SK-N-MC (cell line): ENCODE results near the gene NCF4.

Experiments used
- DNase-seq: peaks from one replicate; pipeline ENCODE4 v3.0.0-alpha.2; 2011; ENCODE audit warnings: low read depth, low spot score
- H3K27ac ChIP-seq: fragments of 200-600 bp; sonication (generic); 2 replicates; pipeline ENCODE4 v1.5.1; 2016; ENCODE audit warnings: mixed run types
- H3K36me3 ChIP-seq: fragments of 200-600 bp; sonication (generic); 2 replicates; pipeline ENCODE4 v1.6.1; 2017; ENCODE audit warnings: antibody characterized with exemption, low read length, mixed read lengths; ENCODE audit not compliant: insufficient read depth
- H3K4me3 ChIP-seq: fragments of 200-600 bp; sonication (generic); 2 replicates; pipeline ENCODE4 v1.5.1; 2016
- H3K9ac ChIP-seq: fragments of 200-600 bp; sonication (generic); 2 replicates; pipeline ENCODE4 v1.8.0; 2017; ENCODE audit warnings: mixed run types, mixed read lengths; ENCODE audit not compliant: insufficient read length
- H3K9me3 ChIP-seq: fragments of 200-600 bp; sonication (generic); 2 replicates; pipeline ENCODE4 v1.6.1; 2017; ENCODE audit warnings: low read depth, mild to moderate bottlenecking, antibody characterized with exemption, low read length, moderate library complexity, mixed read lengths
- EZH2 ChIP-seq: fragments of 200-600 bp; sonication (generic); IDR thresholded peaks from one replicate; pipeline ENCODE4 v1.6.1; 2017; ENCODE audit warnings: antibody characterized with exemption
- FOXP2 ChIP-seq: optimal IDR thresholded peaks from 2 replicates; pipeline ENCODE3; 2011; ENCODE audit warnings: mild to moderate bottlenecking, moderate library complexity; ENCODE audit not compliant: insufficient read depth; ENCODE audit errors: extremely low read length, control extremely low read depth
- POLR2AphosphoS5 ChIP-seq: IDR thresholded peaks from 2 replicates; pipeline ENCODE4 v1.6.1; 2012; ENCODE audit warnings: mild to moderate bottlenecking, low read depth, low read length, borderline replicate concordance

Gene NCF4

GRCh38 chr22:36858156-36858555, 2.6 kb upstream of the NCF4 start:
- H3K27ac ChIP-seq = no peak overlapping the region
- no peak overlapping the region for H3K4me3 ChIP-seq
- H3K36me3 ChIP-seq = no peaks in the 10 kb centered on the region
- no peak for DNase-seq
- TF ChIP-seq POLR2AphosphoS5 (no peak), FOXP2 (no peak), EZH2 (no peak)
- no peak overlapping the region for H3K9ac ChIP-seq
- no peaks in the 10 kb centered on the region for H3K9me3 ChIP-seq

GRCh38 chr22:36858966-36859365, 1.8 kb upstream of the NCF4 start:
- no peak overlapping the region for H3K9ac ChIP-seq
- DNase-seq = no peak
- no peak overlapping the region for H3K27ac ChIP-seq
- H3K36me3 ChIP-seq = no peaks in the 10 kb centered on the region
- H3K4me3 ChIP-seq = no peak overlapping the region
- TF ChIP-seq POLR2AphosphoS5 = no peak
- TF ChIP-seq FOXP2 = no peak
- no peak for TF ChIP-seq EZH2
- no peaks in the 10 kb centered on the region for H3K9me3 ChIP-seq

GRCh38 chr22:36860017-36860416, 789 bp upstream of the NCF4 start:
- no peak for TF ChIP-seq POLR2AphosphoS5
- TF ChIP-seq EZH2 = no peak
- no peak for TF ChIP-seq FOXP2
- Histone ChIP-seq H3K4me3 (no peak overlapping the region), H3K9me3 (no peaks in the 10 kb centered on the region), H3K36me3 (no peaks in the 10 kb centered on the region), H3K9ac (no peak overlapping the region), H3K27ac (no peak overlapping the region)
- no peak for DNase-seq

GRCh38 chr22:36860438-36860820, 377 bp upstream of the NCF4 start:
- Histone ChIP-seq H3K9me3 (no peaks in the 10 kb centered on the region), H3K27ac (no peak overlapping the region), H3K36me3 (no peaks in the 10 kb centered on the region), H3K9ac (no peak overlapping the region), H3K4me3 (no peak overlapping the region)
- no peak for TF ChIP-seq POLR2AphosphoS5
- DNase-seq = no peak

- H3K36me3 ChIP-seq = no peaks in the 10 kb centered on the region
- no peak overlapping the region for H3K27ac ChIP-seq
- H3K9ac ChIP-seq = no peak overlapping the region
- no peaks in the 10 kb centered on the region for H3K9me3 ChIP-seq
- TF ChIP-seq POLR2AphosphoS5 = no peak
- TF ChIP-seq EZH2 = no peak
- TF ChIP-seq FOXP2 = no peak
- no peak overlapping the region for H3K4me3 ChIP-seq
- no peak for DNase-seq
Observed at GRCh38 chr22:36862251-36863242, 1.7 kb downstream of the NCF4 start.

- Histone ChIP-seq H3K9ac (no peak overlapping the region), H3K9me3 (no peaks in the 10 kb centered on the region), H3K27ac (no peak overlapping the region), H3K36me3 (no peaks in the 10 kb centered on the region), H3K4me3 (no peak overlapping the region)
- DNase-seq = no peak
- no peak for TF ChIP-seq POLR2AphosphoS5
Observed at GRCh38 chr22:36863281-36863680, 2.5 kb downstream of the NCF4 start.

GRCh38 chr22:36863979-36864378, 3.2 kb downstream of the NCF4 start:
- Histone ChIP-seq H3K9ac (no peak overlapping the region), H3K9me3 (no peaks in the 10 kb centered on the region), H3K4me3 (no peak overlapping the region), H3K36me3 (no peaks in the 10 kb centered on the region), H3K27ac (no peak overlapping the region)
- TF ChIP-seq FOXP2 (no peak), POLR2AphosphoS5 (no peak), EZH2 (no peak)
- no peak for DNase-seq

GRCh38 chr22:36864454-36865215, 3.8 kb downstream of the NCF4 start:
- no peak for TF ChIP-seq POLR2AphosphoS5
- no peak for TF ChIP-seq EZH2
- no peak for TF ChIP-seq FOXP2
- H3K4me3 ChIP-seq = no peak overlapping the region
- DNase-seq = no peak
- H3K36me3 ChIP-seq = no peaks in the 10 kb centered on the region
- H3K9ac ChIP-seq = no peak overlapping the region
- no peak overlapping the region for H3K27ac ChIP-seq
- H3K9me3 ChIP-seq = no peaks in the 10 kb centered on the region
